SIG-M5 treated with dmso at 0.1 percent for 504 hours (cell line): Measurements from ENCODE around the gene SNAP29.
"Not testable (repeated sequence)": the region's sequence is repeated elsewhere in the genome, so short reads cannot be mapped to it uniquely, and the experiment has no call there.

Source experiments
- DNase-seq: peaks from one replicate; lab custom pipeline; 2025; ENCODE audit not compliant: unreplicated experiment; lab: John Stamatoyannopoulos, UW

Gene SNAP29

GRCh38 chr22:20858615-20859416, at the start of gene SNAP29, which contains the start of gene PI4KA:
Gene SNAP29 (plus strand): TSS chr22:20859007. CDS start chr22:20859111, 104 bp downstream.
Gene PI4KA (minus strand): TSS chr22:20858811. CDS start chr22:20858725, 86 bp downstream.
- peak; percentile 94 for DNase-seq

GRCh38 chr22:20809538-20810185, 49.1 kb upstream of the SNAP29 start:
- no peak for DNase-seq

- DNase-seq, result no peak
Measured at GRCh38 chr22:20810645-20811044, 48.2 kb upstream of the SNAP29 start.

DNA sequence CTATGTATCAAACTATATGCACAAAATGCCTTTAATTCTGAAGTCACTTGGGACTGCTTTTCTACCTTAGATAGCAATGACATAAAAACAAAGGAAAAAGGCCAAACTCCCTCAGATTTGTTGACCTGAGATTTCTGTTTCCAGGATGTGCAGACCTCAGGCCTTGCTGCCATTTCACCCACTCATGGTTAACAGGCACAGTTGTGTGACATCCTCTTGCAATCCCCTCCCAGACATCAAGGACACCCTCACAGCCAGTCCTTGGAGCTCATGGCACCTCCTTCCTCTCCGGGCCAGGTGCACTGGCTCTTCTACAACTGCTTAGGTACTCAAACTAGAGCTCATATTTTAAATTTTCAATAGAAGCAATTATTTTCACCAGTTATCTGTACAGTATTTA, 47.6 kb upstream of the SNAP29 start:
- no peak for DNase-seq

DNA sequence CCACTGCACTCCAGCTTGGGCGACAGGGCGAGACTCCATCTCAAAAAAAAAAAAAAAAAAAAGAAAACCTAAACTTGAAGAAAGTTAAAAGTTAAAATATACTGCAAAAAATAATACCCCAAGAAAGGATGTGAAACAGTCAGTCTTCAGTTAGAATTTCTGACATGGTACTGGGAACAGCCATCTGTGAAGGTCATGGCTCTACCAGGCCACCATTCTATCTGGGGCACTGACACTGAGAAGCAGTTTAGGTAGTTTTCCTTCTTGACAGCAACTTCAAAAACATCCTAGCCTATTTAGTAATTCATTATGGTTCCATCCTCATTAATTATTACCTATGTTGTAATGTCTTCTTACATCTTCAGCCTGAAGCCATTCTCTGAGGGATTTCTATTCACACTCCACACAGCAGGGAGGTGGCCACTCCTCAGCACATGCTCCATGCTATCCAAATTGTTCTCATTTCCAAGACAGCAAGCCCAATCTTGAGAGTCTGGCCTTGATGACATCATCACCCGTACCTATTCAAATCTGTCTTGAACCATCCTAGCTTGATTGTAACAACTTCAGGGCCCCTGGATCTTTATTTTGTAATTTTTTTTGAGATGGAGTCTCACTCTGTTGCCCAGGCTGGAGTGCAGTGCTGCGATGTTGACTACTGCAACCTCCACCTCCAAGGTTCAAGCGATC, 46.7 kb upstream of the SNAP29 start:
- DNase-seq, result no peak

DNA sequence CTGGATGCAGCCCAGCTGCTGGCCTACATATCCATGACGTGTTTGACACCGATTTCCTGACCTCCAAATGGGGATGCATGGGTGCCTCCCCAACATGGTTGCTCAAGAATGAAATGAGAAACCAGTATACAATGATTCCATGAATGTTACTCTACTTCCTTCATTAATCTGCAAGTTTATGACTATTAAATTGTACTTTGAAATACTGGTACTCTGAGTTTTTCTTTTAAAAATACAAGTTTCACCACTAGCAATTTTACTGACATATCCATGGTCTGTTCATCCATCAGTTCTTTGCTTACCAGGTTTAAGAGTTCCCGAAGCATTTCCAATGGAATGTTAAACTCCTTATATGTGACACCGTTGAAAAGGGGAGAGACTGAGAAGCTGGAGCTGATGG, 45.8 kb upstream of the SNAP29 start:
- DNase-seq, result no peak

DNA sequence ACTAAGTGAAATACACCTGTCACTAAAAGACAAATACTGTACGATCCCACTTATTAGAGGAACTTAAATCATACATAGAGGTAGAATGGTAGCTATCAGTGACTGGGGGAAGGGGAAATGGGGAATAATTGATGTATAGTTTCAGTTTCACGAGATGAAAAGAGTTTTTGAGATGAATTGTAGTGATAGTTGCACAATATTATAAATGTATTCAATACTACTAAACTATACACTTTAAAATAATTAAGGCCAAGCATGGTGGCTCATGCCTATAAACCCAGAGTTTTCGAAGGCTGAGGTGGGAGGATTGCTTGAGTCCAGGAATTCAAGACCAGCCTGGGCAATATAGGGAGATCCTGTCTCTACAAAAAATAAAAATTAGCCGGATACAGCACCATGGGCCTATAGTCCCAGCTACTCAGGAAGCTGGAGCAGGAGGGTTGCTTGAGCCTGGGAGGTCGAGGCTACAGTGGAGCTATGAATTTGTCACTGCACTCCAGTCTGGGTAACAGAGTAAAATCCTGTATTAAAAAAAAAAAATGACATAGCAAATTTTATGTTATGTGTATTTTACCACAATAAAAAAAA, 44.5 kb upstream of the SNAP29 start:
- no peak for DNase-seq

- DNase-seq, result no peak
Measured at GRCh38 chr22:20815477-20816050, 43.2 kb upstream of the SNAP29 start.

- DNase-seq, result no peak
Measured at GRCh38 chr22:20816559-20816958, 42.2 kb upstream of the SNAP29 start.

GRCh38 chr22:20818471-20818870, 40.3 kb upstream of the SNAP29 start:
- no peak for DNase-seq

- no peak for DNase-seq
Measured at GRCh38 chr22:20819471-20819870, 39.3 kb upstream of the SNAP29 start.

DNA sequence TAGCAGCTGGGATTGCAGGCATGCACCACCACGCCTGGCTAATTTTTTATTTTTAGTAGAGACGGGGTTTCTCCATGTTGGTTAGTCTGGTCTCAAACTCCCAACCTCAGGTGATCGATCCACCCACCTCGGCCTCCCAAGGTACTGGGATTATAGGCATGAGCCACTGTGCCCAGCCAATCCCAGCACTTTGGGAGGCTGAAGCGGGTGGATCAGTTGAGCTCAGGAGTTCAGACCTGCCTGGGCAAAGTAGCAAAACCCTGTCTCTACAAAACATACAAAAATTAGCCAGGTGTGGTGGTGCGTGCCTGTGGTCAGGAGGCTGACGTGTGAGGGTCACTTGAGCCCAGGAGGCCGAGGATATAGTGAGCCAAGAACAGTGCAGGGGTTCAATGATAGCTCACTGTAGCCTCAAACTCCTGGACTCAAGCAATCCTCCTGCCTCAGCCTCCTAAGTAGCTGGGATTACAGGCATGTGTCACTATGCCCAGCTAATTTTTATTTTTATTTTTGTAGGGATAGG, 37.0 kb upstream of the SNAP29 start:
- not testable (repeated sequence) for DNase-seq

GRCh38 chr22:20822240-20822639, 36.6 kb upstream of the SNAP29 start:
- no peak for DNase-seq

DNA sequence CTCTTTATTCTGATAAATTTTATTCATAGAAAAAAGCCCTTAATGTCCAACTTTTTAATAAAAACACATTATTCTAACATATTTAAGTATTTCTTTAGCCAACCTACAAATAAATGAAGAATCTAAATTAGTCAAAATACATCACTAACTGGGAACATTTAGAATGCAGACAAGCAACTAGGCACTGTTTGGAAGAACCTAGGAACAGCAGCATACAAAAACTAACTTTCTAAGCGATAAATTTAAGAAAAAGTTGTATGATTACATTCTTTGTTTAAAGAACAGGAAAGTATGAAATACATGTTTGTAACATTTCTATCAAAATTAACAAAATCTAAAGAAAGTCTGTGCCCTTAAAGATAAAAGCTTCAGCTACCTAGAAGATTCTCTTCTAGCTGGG, 35.5 kb upstream of the SNAP29 start:
- no peak for DNase-seq

- DNase-seq, result not testable (repeated sequence)
Measured at GRCh38 chr22:20825216-20825615, 33.6 kb upstream of the SNAP29 start.

DNA sequence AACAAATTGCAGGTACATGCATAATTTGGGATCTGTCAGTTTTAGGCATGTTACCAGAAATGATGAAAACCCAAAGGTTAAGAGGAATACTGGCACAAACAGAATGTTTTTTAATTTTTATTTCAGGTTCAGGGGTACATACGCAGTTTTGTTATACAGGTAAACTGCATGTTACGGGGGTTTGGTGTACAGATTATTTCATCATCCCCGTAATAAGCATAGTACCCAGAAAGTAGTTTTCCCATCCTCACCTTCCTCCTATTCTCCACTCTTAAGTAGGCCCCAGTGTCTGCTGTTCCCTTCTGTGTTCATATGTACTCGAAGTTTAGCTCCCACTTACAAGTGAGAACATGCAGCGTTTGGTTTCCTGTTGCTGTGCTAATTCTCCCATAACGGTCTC, 33.2 kb upstream of the SNAP29 start:
- no peak for DNase-seq

DNA sequence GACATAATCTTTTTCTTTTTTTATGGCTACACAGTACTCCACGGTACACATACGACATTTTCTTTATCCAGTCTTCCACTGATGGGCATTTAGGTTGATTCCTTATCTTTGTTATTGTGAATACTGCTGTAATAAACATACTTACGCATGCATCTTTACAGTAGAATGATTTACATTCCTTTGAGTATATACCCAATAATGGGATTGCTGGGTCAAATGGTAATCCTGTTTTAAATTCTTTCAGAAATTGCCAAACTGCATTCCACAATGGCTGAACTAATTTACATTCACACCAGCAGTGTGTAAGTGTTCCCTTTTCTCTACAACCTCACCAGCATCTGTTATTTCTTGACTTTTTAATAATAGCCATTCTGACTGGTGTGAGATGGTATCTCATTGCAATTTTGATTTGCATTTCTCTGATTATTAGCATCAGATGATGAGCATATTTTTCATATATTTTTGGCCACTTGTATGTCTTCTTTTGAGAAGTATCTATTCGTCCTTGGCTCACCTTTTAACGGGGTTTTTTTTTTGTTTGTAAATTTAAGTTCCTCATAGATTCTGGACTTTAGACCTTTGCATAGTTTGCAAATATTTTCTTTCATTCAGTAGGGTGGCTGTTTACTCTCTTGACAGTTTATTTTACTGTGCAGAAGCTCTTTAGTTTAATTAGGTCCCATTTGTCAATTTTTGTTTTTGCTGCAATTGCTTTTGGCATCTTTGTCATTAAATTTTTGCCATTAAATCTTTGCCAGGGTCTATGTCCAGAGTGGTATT, 32.2 kb upstream of the SNAP29 start:
- not testable (repeated sequence) for DNase-seq

DNA sequence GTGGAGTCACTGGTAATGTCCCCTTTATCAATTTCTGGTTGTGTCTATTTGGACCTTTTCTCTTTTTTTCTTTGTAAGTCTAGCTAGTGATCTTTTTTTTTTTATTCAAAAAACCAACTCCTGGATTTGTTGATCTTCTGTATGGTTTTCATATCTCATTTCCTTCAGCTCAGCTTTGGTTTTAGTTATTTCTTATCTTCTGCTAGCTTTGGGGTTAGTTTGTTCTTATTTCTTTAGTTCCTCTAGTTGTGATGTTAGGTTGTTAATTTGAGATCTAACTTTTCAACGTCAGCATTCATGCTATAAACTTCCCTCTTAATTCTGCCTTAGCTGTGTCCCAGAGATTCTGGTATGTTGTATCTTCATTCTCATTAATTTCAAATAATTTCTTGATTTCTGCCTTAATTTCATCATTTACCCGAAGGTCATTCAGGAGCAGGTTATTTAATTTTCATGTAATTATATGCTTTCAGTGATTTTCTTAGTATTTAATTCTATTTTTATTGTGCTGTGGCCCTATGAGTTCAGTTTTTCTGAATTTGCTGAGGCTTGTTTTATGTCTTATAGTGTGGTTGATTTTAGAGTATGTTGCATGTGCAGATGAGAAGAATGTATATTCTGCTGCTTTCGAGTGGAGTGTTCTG, 29.2 kb upstream of the SNAP29 start:
- no peak for DNase-seq

DNA sequence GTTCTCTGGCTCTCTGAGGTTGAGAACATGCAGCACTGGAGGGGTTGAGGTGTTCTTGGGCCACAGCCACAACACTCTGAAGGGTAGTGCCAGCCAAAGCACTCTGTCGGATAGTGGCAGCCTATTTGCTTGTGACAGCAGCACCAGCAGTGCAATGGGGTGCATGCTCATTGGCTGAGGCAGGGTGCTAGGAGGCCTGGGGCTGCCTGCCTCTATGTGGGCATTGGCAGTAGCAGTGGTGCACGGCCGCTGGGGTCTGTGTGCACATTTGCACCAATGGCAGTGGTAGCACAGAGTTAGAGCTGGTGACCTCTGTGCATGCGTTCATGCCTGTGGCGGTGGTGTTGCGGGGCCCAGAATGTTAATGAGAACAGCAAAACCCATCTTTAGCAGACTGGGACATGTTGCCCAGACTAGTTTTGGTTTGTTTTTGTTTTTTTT, 25.6 kb upstream of the SNAP29 start:
- DNase-seq, result no peak

- DNase-seq, result no peak
Measured at GRCh38 chr22:20834206-20834605, 24.6 kb upstream of the SNAP29 start.
